NCI-H1092 treated with DMSO at 0.1 percent for 48 hours (cell line): Measurements from ENCODE around the gene RASGEF1B.

Experiments used
- DNase-seq: peaks from one replicate; lab custom pipeline; 2025; lab: John Stamatoyannopoulos, UW

Gene RASGEF1B

DNA sequence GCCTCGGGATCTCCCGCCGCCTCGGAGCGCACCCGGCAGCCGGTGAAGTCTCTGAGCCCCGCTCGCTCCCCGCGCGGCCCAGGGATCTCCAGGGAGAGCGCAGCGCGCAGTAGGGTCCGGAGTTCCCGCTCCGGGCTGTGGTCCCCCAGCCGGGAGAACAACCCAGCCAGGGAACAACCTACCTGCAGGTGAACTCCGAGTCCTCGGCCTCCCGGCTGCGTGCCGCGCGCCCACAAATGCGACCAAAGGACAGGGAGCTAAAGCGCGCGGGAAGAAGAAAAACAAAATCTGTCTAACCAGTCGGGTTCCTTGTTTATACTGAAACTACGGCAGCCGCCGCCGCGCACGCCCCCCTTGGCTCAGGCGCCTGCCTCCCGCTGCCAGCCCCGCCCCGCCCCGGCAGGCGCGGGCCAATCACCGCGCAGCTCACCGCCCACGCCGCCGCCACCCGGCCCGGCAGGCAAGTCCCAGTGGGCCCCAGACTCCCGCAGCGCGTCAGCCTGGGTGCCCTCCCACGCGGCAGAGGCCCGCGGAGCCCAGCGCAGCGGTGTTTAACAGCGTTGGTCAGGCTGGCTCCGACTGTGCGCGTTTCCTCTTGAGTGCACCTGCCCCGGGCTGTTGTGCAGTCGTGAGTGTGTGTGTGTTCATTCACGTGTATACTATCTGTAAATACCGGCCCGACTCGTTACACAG, at the start of gene RASGEF1B:
Gene RASGEF1B (minus strand): TSS at position 320 of the 693 bp plus-strand sequence. CDS start 12,399 bp downstream, outside the sequence.
- DNase-seq, result peak; percentile 91

DNA sequence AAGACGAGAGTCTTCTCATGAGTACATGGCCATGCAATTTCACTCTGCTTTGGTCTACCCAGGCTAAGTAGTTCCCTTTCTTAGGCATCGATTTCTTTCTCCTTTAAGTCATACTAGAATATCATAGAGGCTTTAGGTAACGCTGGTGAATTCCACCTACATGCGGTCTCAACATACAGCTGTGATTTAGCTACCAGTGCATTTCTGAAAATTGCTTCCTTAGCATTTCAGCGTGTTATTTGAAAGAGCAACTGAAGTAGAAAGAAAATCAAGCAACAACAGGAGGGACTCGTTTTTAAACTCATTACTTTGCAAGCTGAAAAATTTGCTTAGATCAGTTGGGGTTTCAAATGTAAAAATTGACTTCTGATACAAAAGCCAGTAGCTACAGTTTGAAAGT, 48.1 kb upstream of the RASGEF1B start:
- no peak for DNase-seq

DNA sequence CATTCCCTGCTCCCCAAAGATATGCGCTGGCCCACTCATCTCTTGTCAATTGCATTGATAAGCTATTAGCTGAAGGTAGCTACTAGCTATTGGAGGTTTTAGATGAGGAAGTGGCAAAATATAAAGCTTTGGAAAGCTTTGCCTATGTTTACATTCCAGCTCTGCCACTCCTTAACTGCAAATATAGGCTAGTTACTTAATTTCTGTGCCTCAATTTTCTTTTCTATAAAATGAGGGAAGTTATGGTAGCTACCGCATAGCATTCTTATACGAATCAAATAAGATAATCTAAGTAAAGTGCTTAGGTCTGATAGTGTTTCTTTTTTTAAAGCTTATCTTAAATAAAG, 47.7 kb upstream of the RASGEF1B start:
- no peak for DNase-seq

DNA sequence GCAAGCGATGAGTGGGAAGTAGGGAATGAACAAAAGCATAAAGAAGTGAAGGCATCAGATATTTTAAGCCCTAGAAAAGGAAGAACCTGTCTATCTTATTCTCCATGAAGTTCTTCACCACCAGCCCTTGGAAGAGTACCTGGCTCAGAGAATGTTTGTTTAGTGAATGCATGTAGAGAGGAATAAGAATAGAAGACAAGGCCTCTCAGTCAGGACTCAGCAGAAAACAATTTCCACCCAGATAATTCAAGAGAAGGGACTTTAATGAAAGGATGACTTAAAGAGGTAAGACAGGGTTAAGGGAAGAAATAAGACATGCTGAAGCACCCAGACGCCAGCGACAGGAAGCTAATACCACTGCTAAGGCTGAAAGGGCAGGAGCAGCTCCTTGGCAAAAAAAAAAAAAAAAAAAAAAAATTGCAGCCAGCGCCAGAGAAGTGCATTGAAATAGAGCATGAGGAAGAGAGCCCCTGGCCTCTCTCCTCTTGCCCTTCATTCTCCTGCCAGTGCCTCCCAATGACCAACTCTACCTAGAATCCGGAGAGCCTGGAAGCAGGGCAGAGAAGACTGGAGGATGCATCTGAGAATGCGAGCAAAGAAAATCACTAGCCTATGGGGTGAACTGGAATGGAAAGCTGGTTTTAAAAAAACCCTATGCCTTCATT, 47.2 kb upstream of the RASGEF1B start:
- DNase-seq, result no peak

DNA sequence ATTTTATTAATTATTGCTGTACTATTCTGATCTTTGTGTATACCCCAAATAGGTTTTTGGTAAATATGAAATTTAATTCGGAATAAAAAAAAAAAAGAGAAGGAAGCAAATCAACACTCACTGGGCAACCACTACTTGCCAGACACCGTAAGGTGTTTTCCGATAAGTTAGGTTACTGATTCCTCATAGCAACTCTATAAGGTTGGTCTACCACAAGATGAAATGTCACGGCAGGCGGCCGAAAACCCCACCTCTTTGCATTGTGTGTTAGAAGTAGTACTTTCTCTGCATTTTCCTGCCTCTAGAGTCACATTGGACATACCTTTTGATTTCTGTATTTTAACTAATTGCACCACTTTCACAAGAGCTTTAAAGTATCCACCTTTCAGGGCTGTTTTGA, 44.5 kb upstream of the RASGEF1B start:
- DNase-seq, result no peak

DNA sequence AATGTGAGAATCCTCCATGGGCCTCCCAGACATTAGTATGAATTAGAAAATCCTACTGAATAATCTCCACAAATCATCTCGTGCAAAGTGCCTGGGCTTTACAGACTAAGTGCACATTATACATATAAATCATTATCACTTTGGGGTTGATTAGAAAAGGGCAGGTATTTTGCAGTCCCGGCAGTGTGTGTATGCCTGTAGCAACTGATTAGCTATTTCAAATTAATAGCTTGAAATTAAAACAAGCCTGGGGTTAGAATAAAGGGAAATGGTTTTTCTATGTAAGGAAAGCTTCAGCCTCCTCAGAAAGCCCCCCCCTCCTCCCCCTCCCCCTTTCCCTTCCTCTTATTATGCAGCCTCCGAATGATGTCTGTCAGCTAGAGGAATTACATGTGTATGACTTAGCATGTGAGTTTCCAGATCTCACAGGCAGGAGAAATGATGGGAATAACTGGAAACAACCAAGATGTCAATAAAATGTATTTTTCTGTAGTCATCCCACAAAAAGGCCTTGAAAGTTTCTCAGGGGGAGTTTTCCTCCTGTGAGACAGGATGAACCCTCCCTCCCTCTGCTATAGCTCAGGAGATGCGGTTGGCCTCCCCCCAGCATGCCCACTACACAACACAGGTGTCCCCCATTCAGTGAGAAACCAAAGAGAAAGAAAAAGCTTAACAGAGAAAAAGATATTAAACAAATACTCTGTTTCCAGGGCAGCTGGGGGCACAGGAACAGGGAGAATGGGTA, 41.2 kb upstream of the RASGEF1B start:
- DNase-seq, result no peak

DNA sequence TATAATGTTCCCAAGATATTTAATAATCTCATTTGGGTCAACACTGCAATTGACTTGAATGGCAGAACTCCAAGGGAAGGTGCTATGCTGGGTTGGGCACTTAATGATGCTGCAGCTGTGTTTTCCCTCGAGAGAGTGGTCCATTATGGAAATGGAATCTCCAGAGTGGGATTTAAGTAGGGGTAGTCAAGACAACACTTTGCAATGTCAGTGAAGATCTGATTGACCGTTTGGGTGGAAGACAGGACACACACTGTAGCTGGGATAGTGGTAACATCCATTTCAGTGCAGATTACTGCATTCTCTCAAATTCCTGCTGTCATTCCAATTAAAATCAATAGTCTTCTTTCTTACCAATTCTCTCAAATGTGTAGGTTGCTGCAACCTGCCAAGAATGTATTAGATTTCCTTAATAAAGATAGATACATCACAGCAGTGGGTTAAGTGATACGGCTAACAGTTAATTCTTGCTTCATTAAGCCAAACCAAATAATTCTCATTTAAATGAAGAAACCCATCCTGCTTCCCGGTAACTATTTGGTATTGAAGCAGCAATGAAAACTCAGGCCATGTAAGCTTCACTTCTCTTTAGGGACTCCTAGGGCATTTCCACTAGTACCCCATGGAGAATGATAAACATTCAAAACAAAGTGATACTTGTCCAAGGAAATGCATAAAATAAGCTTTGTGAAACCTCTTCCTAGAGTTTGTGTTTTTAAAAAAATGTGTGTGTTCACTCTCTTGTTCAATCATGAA, 40.5 kb upstream of the RASGEF1B start:
- DNase-seq, result no peak

DNA sequence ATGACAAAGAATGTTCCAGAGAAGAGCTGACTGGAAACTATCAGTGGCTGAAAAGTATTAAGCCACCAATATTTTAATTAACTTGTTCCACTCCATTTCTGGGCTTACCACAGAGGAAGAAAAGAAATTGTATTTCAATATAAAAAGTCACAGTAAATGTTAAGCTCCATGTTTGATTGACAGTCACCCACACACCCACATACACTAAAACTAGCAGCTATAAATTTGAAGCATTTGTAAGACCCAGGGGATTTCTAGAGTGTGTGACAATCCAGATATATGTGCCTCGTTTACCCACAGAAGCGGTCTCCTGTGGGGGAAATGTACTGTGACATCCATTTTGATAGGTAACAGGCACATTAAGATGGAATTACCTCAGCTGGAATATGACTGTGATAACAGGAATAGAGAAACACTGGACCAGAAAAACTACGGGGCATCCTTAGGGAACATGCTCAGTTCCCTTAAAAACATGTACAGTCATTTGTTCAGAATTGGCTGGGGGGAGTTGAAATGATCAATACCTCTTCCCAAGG, 39.0 kb upstream of the RASGEF1B start:
- DNase-seq, result no peak

DNA sequence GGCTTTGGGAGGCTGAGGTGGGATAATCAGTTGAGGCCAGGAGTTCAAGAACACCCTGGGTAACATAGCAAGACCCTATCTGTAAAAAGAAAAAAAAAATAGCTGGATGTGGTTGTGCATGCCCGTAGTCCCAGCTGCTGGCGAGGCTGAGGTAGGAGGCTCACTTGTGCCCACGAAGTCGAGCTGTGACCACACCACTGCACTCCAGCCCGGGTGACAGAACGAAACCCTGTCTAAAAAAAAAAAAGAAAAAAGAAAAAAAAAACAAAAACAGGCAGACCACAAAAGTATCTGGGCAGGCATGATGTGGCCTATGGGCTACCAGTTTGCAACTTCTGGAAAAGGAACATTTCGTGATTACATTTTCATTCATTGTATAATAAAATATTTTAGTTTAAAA, 38.1 kb upstream of the RASGEF1B start:
- DNase-seq, result no peak

DNA sequence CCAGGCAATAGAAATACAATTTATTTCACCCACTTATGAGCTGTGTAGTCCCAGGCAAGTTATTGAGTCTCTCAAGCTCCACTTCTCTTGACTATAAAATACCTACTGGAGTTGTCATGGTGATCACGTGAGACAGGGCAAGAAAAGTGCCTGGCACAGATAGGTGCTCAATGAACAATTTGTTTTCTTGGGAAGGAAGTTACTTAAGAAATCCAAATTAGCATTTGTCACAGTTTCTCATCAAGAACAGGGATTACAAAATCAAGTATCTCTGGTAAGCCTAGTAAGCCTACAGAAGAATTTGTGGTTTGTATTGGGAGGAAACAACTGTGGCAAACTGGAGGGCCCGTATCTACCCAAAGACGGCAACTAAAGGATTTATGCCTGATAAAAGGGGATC, 37.5 kb upstream of the RASGEF1B start:
- DNase-seq, result no peak

DNA sequence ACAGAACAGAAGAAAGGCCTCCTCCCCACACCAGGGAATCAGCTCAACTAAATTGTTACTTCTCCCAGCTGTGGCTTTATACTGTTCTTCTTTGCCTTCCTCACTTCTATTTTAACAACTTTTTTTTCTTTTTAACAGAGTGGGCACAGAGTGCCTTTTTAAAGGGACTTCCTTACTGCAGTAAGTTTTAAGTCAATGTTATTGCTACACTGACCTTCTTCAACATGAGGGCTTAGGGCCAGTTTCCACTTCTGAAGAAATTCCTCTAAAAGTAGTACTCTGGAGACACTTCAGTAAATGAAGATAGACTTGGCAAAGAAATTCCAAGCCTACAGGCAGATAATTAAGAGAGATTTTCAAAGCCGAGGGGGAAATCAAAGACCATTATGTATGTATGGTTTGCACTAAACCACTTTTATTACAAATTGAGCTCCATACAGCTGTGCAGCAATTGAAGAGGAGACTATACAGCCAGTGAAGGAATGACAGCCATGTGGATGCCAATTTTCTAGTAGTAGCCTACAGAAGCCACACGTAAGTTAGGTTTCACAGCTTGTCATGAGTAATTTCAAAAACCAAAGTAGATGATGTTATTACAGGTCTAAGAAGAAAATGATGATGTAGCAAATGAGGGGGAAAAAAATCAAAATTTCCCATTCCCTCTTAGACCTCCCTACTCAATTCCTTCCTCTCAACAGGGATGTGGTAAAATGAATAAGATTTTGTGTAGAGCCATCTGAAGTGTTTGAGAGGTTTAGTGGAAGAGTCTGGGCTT, 36.9 kb upstream of the RASGEF1B start:
- no peak for DNase-seq

DNA sequence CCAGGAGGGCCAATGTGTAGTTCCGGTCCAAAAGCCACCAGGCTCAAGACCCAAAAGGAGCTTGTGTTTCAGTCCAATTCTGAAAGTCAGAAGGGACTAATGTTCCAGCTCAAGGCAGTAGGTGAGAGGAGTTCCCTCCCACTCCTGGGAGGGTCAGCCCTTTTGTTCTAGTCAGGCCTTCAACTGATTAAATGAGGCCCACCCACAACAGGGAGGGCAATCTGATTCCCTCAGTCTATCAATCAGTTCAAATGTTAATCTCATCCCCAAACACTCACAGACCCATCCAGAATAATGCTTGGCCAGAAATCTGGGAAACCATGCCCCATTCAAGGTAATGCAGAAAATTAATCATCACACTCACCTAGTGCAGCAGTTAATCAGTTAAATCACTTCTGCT, 35.8 kb upstream of the RASGEF1B start:
- no peak for DNase-seq

DNA sequence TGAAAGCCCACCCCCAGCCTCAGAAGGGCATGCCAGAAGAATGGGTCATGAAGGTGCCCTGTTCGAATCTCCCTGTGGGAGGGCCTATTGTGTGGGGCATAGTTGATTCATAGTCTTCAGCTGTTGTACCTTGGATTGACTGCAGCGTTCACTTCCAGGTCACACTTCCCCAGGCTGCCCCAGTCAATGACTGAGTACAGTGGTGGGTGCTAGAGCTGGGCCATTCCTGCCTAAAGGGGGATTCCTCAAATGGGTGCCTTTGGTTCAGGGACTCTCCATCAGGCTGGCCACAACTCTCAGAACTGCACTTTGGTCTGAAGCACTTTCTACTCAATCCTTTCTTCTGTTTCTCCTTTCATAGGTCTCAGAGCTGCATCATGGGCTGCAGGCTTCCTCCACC, 35.0 kb upstream of the RASGEF1B start:
- DNase-seq, result no peak

DNA sequence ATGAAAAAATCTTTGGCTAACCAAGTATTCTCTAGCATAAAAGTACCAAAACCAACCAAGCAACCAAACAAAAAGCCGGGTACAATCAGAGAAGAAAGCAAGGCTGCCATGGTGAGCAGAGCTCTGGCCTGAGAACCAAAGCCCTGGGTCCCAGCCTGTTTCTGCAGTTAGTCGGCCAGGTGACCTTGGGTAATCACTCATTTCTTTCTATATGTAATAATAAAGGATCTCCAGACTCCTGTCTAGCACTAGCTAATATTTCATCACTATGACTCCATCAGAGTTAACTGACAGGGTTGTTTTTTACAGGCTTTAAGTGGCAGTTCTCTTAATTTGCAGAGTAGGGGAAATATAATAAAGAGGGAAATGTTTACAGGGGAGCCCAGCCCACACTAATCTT, 34.0 kb upstream of the RASGEF1B start:
- DNase-seq, result no peak

DNA sequence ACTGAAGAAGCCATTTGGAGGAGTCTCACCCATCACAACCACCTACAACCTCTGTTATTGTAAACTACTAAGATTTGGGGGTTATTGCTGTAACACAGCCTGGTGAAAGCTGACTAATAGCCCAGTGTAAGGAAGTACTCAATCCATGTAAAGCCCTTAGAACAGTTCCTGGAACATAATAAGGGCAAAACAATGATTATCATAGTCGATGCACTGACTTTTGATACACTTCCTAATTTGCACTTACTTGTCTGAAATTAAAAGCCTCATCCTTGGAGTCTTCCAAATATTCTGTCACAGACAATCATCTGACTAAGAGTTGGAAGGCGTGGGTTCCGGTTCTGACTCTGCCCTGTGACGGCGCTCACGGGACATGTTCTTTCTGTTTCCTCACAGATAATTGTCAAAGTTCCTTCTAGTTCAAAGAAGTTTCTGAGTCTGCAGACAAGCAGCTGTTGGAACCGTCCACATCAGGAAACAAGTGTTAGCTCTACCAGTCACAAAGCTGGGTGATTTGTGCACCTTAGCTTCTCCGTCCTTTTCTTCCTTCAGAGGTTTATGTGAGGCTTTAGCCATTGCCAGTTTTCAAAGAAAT, 33.4 kb upstream of the RASGEF1B start:
- no peak for DNase-seq

DNA sequence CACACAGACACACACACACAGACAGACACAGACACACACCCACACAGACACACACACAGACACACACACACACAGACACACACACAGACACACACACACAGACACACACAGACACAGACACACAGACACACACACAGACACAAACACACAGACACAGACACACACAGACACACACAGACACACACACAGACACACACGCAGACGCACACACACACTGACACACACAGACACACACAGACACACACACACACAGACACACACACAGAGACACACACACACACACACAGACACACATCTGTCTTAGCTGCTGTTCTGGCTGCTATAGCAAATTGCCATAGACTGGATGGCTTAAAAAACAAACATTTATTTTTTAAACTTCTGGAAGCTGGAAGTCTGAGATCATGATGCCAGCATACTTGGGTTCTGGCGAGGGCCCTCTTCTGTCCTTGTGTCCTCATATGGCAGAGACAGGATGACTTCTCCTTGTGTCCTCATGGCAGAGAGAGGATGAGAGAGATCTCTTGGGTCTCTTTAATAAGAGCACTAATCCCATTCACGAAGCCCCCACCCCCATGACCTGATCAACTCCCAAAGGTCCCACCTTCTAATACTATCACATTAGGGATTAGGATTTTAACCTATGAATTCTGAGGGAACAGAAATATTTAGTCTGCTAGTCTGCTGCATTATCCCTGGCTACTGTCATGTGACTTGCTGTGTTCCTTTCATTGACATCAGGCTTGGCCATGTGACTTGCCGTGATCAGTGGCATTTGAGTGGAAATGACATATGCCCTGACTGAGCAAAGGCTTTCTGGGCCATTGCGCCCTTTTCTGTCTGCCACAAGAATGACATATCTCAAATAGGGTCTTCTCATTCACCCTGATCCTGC, 32.7 kb upstream of the RASGEF1B start:
- DNase-seq, result no peak

DNA sequence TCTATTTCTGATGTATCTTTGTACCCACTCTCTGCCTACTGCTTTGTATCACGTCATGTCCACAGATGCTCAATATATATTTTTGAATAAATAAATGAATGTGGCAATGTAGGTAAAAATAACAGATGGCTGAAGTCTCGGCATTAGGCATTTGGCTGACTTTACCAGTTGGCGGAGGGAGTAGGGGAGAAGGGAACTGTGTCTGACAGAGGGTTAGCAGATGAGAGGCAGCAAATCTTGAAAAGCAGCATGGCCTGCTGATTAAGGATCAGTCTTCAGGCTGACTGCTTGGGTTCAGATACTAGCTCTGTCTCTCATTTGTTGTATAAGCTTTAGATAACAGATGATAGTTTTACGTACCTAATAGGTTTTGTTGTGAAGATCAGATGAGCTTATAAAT, 31.9 kb upstream of the RASGEF1B start:
- DNase-seq, result no peak

DNA sequence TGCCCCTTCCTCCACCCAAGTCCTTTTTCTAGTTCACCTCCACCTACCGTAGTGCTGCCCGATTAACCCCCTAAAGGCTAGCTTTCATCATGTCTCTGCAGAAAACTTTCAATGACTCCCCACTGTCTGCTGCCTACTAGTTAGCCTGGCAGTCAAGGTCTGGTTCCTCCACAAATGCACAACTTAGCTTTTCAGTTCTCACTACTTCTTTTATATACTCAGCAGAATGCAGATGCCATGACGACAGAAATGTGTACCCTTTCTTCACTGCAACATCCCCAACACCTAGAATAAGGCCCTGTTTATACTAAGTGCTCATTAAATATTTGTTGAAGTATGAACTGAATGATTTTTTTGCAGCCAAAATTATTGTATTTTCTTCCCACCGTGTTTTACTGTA, 30.9 kb upstream of the RASGEF1B start:
- no peak for DNase-seq

DNA sequence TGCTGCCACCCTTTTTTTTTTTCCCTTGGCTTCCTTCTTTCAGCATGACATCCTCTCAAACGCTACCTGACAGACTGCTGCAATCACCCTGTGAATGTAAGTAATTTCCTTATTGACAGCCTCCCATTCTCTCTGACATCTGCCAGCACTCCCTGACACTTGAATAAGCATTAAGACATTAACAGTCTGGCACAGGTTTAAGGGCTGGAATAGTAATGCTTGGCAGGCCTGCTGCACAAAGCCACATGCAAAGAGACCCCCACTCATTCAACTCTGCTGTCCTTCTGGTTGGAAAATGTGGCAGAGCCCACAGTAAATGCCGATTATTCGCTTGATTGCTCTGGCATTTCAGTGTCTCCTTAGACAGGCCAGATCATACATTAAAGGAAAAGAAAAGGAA, 28.1 kb upstream of the RASGEF1B start:
- peak; percentile 73 for DNase-seq

DNA sequence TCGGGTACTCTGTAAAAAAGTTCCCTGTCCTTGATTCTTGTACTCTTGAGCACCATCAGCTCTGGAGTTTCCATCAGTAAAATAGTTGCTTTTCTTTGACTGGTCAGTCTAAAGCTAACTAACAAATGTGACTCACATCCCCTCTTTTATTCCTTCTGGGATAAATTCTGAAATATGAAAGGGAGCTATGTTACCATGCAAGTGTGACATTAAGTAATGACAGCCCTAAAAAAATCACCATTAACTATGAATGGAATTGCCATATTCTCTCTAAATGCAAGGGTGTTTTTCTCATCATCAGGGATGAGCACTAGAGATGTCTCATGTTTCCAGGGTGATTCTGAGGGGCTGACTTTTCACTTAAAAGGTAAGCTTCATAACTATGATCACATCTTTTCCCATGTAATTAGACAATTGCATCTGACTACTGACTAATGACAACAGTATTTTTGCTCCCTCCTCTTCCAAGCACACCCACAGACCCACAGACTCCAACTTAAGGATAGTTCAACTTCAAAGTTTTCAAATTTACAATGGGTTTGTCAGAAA, 26.9 kb upstream of the RASGEF1B start:
- DNase-seq, result no peak
